ENCODE results near the gene NXN. TPM values are rescaled to one million over a fixed set of nuclear protein-coding genes. Genes with fewer than 3 reads are reported as not detected.
"Not testable (repeated sequence)": the region's sequence is repeated elsewhere in the genome, so short reads cannot be mapped to it uniquely, and the experiment has no call there.

The NXN gene
- total RNA-seq, 6 experiments from 2014 or later = 81.7 to 93.8 (median 92.2) TPM

- Mint-ChIP-seq H3K36me3 (ENCODE audit: low read depth) (peaks cover 32% of the 10 kb centered on the region), H3K9me3 (peaks cover 6% of the 10 kb centered on the region; the same call in 1 of the 2 replicates), H3K27ac (peak overlapping the region; percentile 13; the same call in 1 of the 2 replicates), H3K4me1 (ENCODE audit: low read depth) (peaks cover 18% of the 10 kb centered on the region), H3K27me3 (ENCODE audit: insufficient read depth) (peaks cover 7% of the 10 kb centered on the region), H3K4me3 (no peak overlapping the region; the same call in 1 of the 2 replicates)
- TF ChIP-seq CTCF (IDR thresholded peaks at IDR 0.05) = no peak
- no peak for DNase-seq
Observed at GRCh38 chr17:812638-813204, 166.9 kb downstream of the NXN start.

- Mint-ChIP-seq H3K27me3 (ENCODE audit: insufficient read depth) (peaks cover 9% of the 10 kb centered on the region), H3K27ac (no peak overlapping the region), H3K4me1 (ENCODE audit: low read depth) (peaks cover 18% of the 10 kb centered on the region), H3K4me3 (no peak overlapping the region), H3K9me3 (peaks cover 6% of the 10 kb centered on the region; the same call in 1 of the 2 replicates), H3K36me3 (ENCODE audit: low read depth) (peaks cover 28% of the 10 kb centered on the region)
- TF ChIP-seq CTCF (IDR thresholded peaks at IDR 0.05) = no peak
- no peak for DNase-seq
Observed at GRCh38 chr17:811051-811784, 168.4 kb downstream of the NXN start.

- peaks cover 20% of the 10 kb centered on the region for H3K36me3 Mint-ChIP-seq (ENCODE audit: low read depth)
- no peak overlapping the region for H3K27ac Mint-ChIP-seq
- peaks cover 5% of the 10 kb centered on the region for H3K4me1 Mint-ChIP-seq (ENCODE audit: low read depth)
- no peak for TF ChIP-seq CTCF (IDR thresholded peaks at IDR 0.05)
- no peak for DNase-seq
- H3K27me3 Mint-ChIP-seq (ENCODE audit: insufficient read depth) = peaks cover 6% of the 10 kb centered on the region
- H3K4me3 Mint-ChIP-seq = no peak overlapping the region
- H3K9me3 Mint-ChIP-seq = peaks cover 5% of the 10 kb centered on the region; the same call in 1 of the 2 replicates
Observed at GRCh38 chr17:807523-808294, 171.9 kb downstream of the NXN start.

- Mint-ChIP-seq H3K27ac (no peak overlapping the region; the same call in 1 of the 2 replicates), H3K9me3 (no peaks in the 10 kb centered on the region), H3K27me3 (ENCODE audit: insufficient read depth) (peaks cover 6% of the 10 kb centered on the region), H3K4me3 (no peak overlapping the region), H3K4me1 (ENCODE audit: low read depth) (no peaks in the 10 kb centered on the region), H3K36me3 (ENCODE audit: low read depth) (peaks cover 14% of the 10 kb centered on the region)
- DNase-seq = no peak
- no peak for TF ChIP-seq CTCF (IDR thresholded peaks at IDR 0.05)
Observed at GRCh38 chr17:806781-807522, 172.6 kb downstream of the NXN start.

GRCh38 chr17:806346-806745 is 173.2 kb downstream of the NXN start:
- Mint-ChIP-seq H3K27me3 (ENCODE audit: insufficient read depth) (peaks cover 6% of the 10 kb centered on the region), H3K4me3 (no peak overlapping the region), H3K27ac (no peak overlapping the region), H3K4me1 (ENCODE audit: low read depth) (no peaks in the 10 kb centered on the region), H3K9me3 (no peaks in the 10 kb centered on the region), H3K36me3 (ENCODE audit: low read depth) (peaks cover 14% of the 10 kb centered on the region)
- no peak for TF ChIP-seq CTCF (IDR thresholded peaks at IDR 0.05)
- no peak for DNase-seq

GRCh38 chr17:805886-806285 is 173.7 kb downstream of the NXN start:
- H3K36me3 Mint-ChIP-seq (ENCODE audit: low read depth) = peaks cover 14% of the 10 kb centered on the region
- H3K9me3 Mint-ChIP-seq; H3K4me1 Mint-ChIP-seq (ENCODE audit: low read depth); H3K27ac Mint-ChIP-seq; H3K4me3 Mint-ChIP-seq; DNase-seq: not testable (repeated sequence)
- peaks cover 11% of the 10 kb centered on the region for H3K27me3 Mint-ChIP-seq (ENCODE audit: insufficient read depth)
